Brain microvascular endothelial cell (primary cell): Measurements from ENCODE around the gene ANO4.

Source experiments
- DNase-seq: peaks from one replicate; pipeline ENCODE4 v3.0.0-alpha.2; 2020
- H3K27ac ChIP-seq: fragments of 250-450 bp; sonication (Bioruptor Pico); 2 replicates; pipeline ENCODE4 v1.5.1; 2020; ENCODE audit warnings: mild to moderate bottlenecking, moderate library complexity
- H3K27me3 ChIP-seq: fragments of 250-450 bp; sonication (Bioruptor Pico); replicated peaks from 2 replicates; pipeline ENCODE4 v1.5.1; 2020; ENCODE audit warnings: mild to moderate bottlenecking
- H3K36me3 ChIP-seq: fragments of 250-450 bp; sonication (Bioruptor Pico); replicated peaks from 2 replicates; pipeline ENCODE4 v1.5.1; 2020; ENCODE audit warnings: mild to moderate bottlenecking
- H3K4me3 ChIP-seq: 2 replicates; pipeline ENCODE4 v1.5.1; 2011; ENCODE audit warnings: low read depth, mild to moderate bottlenecking, control low read depth, low read length, moderate library complexity
- in situ Hi-C: cut with HindIII; loops from 2 replicates; pipeline ENCODE4 v1.10.0; 2017; ENCODE audit warnings: low sequenced_read_pairs, low pct_ligation_motif_present
- TF ChIP-seq, protein P1 (sequence below): IDR thresholded peaks from 2 replicates; pipeline ENCODE4 v1.5.1; 2011; ENCODE audit warnings: low read depth, mild to moderate bottlenecking, moderate library complexity, low read length, control low read depth, inconsistent platforms; ENCODE audit errors: missing control alignments

The ANO4 gene

DNA sequence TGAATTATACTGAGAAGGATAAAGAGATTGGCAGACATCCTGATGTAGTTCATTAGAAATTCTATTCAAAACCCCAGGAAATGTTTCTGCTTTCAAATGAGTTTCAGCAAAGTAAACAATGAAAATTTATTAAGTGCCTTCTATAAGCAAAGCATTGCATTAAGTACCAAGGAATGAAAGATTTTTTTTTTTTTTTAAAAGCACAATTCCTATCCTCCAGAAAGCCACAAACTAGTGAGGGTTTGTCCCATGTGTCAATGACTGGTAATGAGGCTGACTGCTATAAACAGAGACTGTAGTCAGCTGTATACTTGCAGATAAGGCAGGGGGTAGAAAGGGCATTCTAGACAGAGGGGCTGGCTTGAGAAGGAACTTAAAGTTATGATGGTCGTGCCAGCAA lies 6.7 kb downstream of the ANO4 start:
- Histone ChIP-seq H3K27me3 (no peaks in the 10 kb centered on the region), H3K27ac (no peak overlapping the region), H3K36me3 (no peaks in the 10 kb centered on the region), H3K4me3 (no peak overlapping the region)
- in situ Hi-C loops = no loop called here
- TF ChIP-seq, protein P1, sequence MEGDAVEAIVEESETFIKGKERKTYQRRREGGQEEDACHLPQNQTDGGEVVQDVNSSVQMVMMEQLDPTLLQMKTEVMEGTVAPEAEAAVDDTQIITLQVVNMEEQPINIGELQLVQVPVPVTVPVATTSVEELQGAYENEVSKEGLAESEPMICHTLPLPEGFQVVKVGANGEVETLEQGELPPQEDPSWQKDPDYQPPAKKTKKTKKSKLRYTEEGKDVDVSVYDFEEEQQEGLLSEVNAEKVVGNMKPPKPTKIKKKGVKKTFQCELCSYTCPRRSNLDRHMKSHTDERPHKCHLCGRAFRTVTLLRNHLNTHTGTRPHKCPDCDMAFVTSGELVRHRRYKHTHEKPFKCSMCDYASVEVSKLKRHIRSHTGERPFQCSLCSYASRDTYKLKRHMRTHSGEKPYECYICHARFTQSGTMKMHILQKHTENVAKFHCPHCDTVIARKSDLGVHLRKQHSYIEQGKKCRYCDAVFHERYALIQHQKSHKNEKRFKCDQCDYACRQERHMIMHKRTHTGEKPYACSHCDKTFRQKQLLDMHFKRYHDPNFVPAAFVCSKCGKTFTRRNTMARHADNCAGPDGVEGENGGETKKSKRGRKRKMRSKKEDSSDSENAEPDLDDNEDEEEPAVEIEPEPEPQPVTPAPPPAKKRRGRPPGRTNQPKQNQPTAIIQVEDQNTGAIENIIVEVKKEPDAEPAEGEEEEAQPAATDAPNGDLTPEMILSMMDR = no peak
- no peak for DNase-seq

DNA sequence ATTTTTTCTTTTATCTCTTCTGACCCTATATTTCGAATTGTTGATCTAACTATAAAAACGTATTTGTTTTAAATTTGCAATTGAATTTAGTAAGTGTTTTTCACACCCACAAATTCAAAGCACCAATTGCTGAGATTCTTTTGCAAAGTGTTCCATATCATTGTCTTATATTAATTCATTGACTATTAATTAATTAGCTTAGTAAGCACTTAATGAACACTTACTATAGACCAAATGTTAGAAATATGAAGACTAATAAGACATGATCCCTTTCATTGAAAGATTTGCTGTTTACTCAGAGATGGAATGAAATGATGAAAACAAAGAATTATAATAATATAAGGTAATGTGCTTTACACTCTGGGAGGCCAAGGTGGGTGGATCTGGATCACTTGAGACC lies 14.2 kb downstream of the ANO4 start:
- no peak for DNase-seq
- TF ChIP-seq, protein P1 = no peak
- in situ Hi-C loops = no loop called here

DNA sequence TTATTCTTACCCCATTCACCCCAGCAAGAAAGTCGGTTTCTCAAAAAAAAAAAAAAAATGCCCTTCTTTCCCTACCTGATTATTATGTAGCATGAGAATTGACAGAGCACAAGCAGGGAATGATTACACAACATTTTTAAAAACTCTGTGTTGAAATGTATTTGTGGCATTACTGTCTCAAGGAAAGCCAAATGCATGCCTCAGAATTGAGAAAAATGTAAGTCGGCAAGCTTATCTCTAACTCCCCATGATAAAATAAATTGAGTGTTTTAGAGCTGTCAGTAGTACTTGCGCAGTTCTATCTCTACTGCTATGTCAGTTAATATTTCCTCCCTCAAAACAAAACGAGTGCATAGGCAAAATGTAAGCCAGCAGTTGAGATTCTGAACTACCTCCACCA lies 25.7 kb downstream of the ANO4 start:
- no peak overlapping the region for H3K27ac ChIP-seq
- TF ChIP-seq, protein P1 = no peak
- H3K27me3 ChIP-seq = no peaks in the 10 kb centered on the region
- in situ Hi-C loops = no loop called here
- DNase-seq = no peak
- H3K36me3 ChIP-seq = no peaks in the 10 kb centered on the region
- H3K4me3 ChIP-seq = no peak overlapping the region

More for the DNA sequence above, 14.2 kb downstream of the ANO4 start:
- Histone ChIP-seq H3K4me3 (no peak overlapping the region), H3K27ac (no peak overlapping the region), H3K27me3 (no peaks in the 10 kb centered on the region), H3K36me3 (no peaks in the 10 kb centered on the region)

DNA sequence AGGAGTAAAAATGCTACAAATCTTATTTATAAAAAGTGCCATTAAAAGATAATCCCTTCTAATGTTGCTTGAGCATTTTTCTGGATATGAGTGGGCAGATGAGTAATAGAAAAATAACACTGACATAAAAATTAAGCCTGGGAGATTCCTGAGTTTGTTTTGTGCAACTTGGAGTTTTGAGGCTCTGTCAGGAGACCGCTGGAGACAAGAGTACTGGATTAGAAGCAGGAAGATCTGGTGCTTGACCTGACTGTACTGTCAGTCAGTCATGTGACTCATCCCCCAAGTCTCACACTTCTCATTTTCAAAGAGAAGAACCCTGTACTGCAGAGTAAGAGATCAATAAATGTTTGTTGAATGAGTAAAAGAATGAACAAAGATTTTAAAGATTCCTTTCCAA lies 29.4 kb downstream of the ANO4 start:
- peak; percentile 28 for DNase-seq
- no peak overlapping the region for H3K27ac ChIP-seq
- H3K4me3 ChIP-seq = no peak overlapping the region
- no peaks in the 10 kb centered on the region for H3K27me3 ChIP-seq
- no peaks in the 10 kb centered on the region for H3K36me3 ChIP-seq
- in situ Hi-C loops = no loop called here
- TF ChIP-seq, protein P1 = no peak

DNA sequence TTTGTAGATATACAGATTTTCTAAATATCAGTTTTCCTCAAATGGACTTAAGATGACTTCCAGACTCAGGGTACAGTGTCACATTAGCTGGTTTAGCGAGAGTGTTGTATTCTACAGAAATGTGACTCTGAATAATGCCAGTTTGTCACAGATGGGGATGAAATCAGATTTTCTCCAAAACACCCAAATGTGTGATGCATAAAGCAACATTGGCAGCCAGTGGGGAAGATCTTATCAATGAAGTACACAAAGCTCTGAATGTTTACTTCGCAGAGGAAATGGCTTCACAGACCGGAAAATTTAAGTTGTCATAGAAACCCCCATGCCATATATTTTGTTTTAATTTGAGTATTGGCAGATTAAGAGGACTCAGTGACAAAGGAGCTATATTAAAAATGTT lies 29.9 kb downstream of the ANO4 start:
- TF ChIP-seq, protein P1 = no peak
- H3K36me3 ChIP-seq = no peaks in the 10 kb centered on the region
- H3K27ac ChIP-seq = no peak overlapping the region
- no peak overlapping the region for H3K4me3 ChIP-seq
- no peaks in the 10 kb centered on the region for H3K27me3 ChIP-seq
- in situ Hi-C loops = no loop called here
- DNase-seq = no peak

DNA sequence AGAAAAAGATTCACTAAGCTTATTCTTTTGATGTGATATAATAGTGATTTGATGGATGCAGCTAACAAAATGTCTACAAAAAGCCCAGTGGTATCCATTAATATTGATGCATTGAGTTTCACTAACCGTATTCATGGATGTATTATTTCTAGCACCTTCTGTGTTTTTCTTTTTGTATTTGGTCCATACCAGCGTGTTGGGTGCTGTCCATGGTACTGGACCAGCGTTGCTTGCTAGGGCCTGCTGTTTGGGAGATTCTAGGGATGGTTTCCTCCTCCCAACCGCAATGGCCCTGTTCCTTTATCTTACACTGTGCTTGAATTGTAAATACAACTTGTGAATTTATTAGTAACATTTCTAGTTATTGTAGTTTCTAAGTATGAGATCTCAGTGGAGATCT lies 31.7 kb downstream of the ANO4 start:
- in situ Hi-C loops = no loop called here
- Histone ChIP-seq H3K4me3 (no peak overlapping the region), H3K36me3 (no peaks in the 10 kb centered on the region), H3K27ac (no peak overlapping the region), H3K27me3 (no peaks in the 10 kb centered on the region)
- peak; percentile 36 for DNase-seq
- TF ChIP-seq, protein P1 = no peak
